Brain microvascular endothelial cell (primary cell): ENCODE results near the gene DNAH11.
"Not testable (repeated sequence)": the region's sequence is repeated elsewhere in the genome, so short reads cannot be mapped to it uniquely, and the experiment has no call there.

Experiments
- DNase-seq: peaks from one replicate; pipeline ENCODE4 v3.0.0-alpha.2; 2020
- H3K27ac ChIP-seq: fragments of 250-450 bp; sonication (Bioruptor Pico); 2 replicates; pipeline ENCODE4 v1.5.1; 2020; ENCODE audit warnings: mild to moderate bottlenecking, moderate library complexity
- H3K27me3 ChIP-seq: fragments of 250-450 bp; sonication (Bioruptor Pico); replicated peaks from 2 replicates; pipeline ENCODE4 v1.5.1; 2020; ENCODE audit warnings: mild to moderate bottlenecking
- H3K36me3 ChIP-seq: fragments of 250-450 bp; sonication (Bioruptor Pico); replicated peaks from 2 replicates; pipeline ENCODE4 v1.5.1; 2020; ENCODE audit warnings: mild to moderate bottlenecking
- H3K4me3 ChIP-seq: 2 replicates; pipeline ENCODE4 v1.5.1; 2011; ENCODE audit warnings: low read depth, mild to moderate bottlenecking, control low read depth, low read length, moderate library complexity
- in situ Hi-C: cut with HindIII; loops from 2 replicates; pipeline ENCODE4 v1.10.0; 2017; ENCODE audit warnings: low sequenced_read_pairs, low pct_ligation_motif_present
- TF ChIP-seq, protein P1 (sequence below): IDR thresholded peaks from 2 replicates; pipeline ENCODE4 v1.5.1; 2011; ENCODE audit warnings: low read depth, mild to moderate bottlenecking, moderate library complexity, low read length, control low read depth, inconsistent platforms; ENCODE audit errors: missing control alignments

DNAH11 gene

DNA sequence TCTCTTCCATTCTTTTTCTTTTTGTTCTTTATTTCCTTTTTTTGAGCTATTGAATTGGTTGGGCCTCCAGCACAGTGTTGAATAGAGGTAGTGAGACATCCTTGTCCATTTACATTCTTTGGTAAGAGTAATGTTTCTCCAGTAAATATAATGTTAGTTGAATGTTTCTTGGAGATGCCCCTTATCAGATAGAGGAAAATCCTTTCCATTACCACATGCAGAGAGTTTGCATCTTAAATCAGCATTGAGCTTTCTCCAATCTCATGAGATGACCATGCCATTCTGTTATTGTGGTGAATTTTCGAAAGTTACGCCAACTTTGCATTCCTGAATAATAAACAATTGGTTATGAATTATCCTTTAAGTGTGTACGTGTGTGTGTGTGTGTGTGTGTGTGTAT is 127.7 kb downstream of the DNAH11 start:
- TF ChIP-seq, protein P1, sequence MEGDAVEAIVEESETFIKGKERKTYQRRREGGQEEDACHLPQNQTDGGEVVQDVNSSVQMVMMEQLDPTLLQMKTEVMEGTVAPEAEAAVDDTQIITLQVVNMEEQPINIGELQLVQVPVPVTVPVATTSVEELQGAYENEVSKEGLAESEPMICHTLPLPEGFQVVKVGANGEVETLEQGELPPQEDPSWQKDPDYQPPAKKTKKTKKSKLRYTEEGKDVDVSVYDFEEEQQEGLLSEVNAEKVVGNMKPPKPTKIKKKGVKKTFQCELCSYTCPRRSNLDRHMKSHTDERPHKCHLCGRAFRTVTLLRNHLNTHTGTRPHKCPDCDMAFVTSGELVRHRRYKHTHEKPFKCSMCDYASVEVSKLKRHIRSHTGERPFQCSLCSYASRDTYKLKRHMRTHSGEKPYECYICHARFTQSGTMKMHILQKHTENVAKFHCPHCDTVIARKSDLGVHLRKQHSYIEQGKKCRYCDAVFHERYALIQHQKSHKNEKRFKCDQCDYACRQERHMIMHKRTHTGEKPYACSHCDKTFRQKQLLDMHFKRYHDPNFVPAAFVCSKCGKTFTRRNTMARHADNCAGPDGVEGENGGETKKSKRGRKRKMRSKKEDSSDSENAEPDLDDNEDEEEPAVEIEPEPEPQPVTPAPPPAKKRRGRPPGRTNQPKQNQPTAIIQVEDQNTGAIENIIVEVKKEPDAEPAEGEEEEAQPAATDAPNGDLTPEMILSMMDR: no peak
- Histone ChIP-seq H3K4me3 (no peak overlapping the region), H3K36me3 (no peaks in the 10 kb centered on the region), H3K27me3 (no peaks in the 10 kb centered on the region), H3K27ac (no peak overlapping the region)
- in situ Hi-C loops: no loop called here
- DNase-seq: no peak

DNA sequence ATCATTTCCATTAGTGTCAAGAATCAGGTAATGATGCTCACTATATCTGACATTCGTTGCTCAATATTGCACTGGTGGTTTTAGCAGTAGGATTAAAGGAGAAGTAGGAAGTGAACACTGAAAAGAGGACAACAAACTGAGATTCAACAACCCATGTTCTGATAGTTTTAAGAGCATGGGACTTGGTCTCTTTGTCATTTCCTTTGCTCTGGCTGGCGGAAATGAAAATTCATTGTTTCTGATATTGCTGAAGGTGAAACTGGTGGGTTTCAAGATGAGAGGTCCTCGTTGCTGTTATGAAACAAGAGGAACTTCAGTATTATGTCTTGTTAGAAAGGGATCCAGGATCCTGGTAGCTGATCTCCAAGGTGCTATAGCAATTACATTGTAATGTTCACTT is 129.0 kb downstream of the DNAH11 start:
- no peak for DNase-seq
- in situ Hi-C loops: no loop called here
- TF ChIP-seq, protein P1: no peak

DNA sequence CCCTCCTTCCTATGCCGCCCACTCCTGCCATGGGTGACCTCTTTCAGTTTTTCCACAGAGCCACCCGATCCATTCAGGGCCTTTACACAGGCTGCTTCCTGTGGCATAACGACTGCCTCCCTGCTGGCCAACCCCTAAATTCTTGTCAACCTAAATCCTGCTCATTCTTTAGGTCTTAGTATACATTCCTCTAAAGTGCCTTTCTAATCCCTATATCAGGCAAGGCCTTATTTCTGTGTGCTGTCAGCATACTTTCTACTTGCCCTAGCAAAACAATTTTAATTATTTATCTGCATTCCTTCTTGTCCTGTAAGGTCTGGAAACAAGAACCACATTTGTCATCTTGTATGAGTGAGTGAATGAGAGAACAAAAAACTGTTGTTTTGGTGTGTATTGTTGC is 132.4 kb downstream of the DNAH11 start:
- in situ Hi-C loops: no loop called here
- Histone ChIP-seq H3K36me3 (no peaks in the 10 kb centered on the region), H3K27me3 (no peaks in the 10 kb centered on the region), H3K4me3 (no peak overlapping the region), H3K27ac (no peak overlapping the region)
- TF ChIP-seq, protein P1: no peak
- no peak for DNase-seq

More for the DNA sequence above, 129.0 kb downstream of the DNAH11 start:
- H3K36me3 ChIP-seq: no peaks in the 10 kb centered on the region
- no peaks in the 10 kb centered on the region for H3K27me3 ChIP-seq
- no peak overlapping the region for H3K4me3 ChIP-seq
- no peak overlapping the region for H3K27ac ChIP-seq

DNA sequence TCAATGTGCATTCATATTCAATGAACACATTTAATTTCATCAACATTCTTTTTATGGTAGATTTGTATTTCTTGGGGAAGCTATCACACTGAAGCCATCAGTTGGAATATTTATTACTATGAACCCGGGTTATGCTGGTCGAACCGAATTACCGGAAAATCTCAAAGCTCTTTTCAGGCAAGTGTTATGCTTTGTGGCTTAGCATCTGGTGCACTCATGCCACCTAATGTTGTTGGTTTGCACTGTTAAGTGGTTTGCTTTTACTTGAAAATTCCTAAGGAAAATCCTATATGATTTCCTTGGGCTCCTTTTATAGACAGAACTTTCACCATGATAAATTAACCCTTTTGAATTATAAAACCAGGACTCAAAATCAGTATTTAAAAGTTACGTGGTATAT is 147.9 kb downstream of the DNAH11 start:
- Histone ChIP-seq H3K27me3 (no peaks in the 10 kb centered on the region), H3K27ac (no peak overlapping the region), H3K36me3 (no peaks in the 10 kb centered on the region), H3K4me3 (no peak overlapping the region)
- in situ Hi-C loops: no loop called here
- TF ChIP-seq, protein P1: no peak
- DNase-seq: no peak

DNA sequence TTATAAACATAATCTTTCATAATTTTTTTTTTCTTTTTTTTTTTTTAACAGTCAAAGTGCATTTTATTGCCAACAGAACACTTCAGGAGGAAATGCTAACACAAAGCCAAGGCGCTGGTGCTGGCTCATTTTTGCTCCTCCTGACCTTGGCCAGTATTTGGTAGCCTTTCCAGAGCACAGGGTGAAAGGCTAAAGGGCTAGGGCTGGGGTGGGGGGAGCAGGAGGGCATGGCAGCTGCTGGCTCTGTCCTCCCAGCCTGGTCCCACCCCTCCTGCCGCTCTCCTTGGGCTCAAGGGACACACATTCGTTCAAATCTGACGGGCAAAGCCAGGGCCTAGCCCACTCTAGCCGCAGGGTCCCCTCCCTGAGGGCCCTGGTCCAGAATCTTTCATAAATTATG is 148.3 kb downstream of the DNAH11 start:
- H3K36me3 ChIP-seq, in situ Hi-C loops, H3K27ac ChIP-seq: not testable (repeated sequence)

DNA sequence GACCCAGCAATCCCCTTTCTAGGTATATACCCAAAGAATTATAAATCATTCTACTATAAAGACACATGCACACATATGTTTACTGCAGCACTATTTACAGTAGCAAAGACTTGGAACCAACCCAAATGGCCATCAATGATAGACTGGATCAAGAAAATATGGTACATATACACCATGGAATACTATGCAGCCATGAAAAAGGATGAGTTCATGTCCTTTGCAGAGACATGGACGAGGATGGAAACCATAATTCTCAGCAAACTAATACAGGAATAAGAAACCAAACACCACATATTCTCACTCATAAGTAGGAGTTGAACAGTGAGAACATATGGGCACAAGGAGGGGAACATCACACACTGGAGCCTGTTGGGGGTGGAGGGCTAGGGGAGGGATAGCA is 157.7 kb downstream of the DNAH11 start:
- H3K36me3 ChIP-seq, in situ Hi-C loops, H3K27ac ChIP-seq: not testable (repeated sequence)

More for the DNA sequence above, 148.3 kb downstream of the DNAH11 start:
- not testable (repeated sequence) for H3K4me3 ChIP-seq, H3K27me3 ChIP-seq, DNase-seq

DNA sequence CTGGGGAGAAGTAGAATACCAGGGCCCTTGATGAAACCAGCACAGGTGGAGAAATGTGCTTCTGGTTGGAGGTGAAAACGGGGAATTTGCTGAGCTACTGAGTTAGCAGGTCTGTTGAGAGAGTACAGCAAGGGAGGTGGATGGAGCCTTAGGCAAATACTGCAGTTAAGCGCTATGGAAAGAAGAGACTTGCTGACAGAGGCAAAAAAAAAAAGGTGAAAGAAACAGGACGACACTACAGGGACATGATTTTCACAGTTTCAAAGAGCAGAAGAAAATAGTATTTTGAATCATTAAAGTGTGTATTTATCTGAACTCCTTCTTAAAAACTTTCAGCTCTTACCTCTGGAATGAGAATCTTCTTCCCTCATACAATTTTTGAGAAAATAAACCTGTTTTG is 159.5 kb downstream of the DNAH11 start:
- in situ Hi-C loops: no loop called here
- Histone ChIP-seq H3K27me3 (no peaks in the 10 kb centered on the region), H3K4me3 (no peak overlapping the region), H3K27ac (no peak overlapping the region), H3K36me3 (no peaks in the 10 kb centered on the region)
- no peak for DNase-seq
- TF ChIP-seq, protein P1: no peak

More for the DNA sequence above, 157.7 kb downstream of the DNAH11 start:
- H3K27me3 ChIP-seq, H3K4me3 ChIP-seq, DNase-seq: not testable (repeated sequence)
